ENCODE results near the gene PHLDA2.

DNA sequence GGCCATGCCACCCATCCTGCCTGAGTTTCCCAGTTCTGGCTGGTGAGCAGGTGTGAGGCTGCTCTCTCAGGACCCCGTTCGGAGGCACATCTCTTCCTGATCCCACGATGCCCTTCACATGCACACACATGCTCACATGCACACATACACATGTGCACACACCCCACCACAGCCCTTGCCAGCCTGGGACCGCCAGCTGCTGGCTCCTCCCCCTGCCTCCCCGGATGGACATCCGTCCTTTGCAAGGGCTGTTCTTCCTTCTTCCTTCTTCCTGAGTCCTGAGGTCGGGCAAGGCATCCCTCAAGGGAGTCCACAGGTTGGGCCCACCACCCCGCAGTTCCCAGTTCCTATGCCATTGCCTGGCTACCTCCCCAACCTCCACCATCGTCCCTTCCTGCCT is 33.2 kb downstream of the PHLDA2 start:
- TF ChIP-seq POLR2A (IDR thresholded peaks at IDR 0.05) (no peak), POLR2AphosphoS5 (IDR thresholded peaks at IDR 0.05) (no peak), EP300 (IDR thresholded peaks at IDR 0.05) (no peak)
- TF ChIP-seq, protein P1, sequence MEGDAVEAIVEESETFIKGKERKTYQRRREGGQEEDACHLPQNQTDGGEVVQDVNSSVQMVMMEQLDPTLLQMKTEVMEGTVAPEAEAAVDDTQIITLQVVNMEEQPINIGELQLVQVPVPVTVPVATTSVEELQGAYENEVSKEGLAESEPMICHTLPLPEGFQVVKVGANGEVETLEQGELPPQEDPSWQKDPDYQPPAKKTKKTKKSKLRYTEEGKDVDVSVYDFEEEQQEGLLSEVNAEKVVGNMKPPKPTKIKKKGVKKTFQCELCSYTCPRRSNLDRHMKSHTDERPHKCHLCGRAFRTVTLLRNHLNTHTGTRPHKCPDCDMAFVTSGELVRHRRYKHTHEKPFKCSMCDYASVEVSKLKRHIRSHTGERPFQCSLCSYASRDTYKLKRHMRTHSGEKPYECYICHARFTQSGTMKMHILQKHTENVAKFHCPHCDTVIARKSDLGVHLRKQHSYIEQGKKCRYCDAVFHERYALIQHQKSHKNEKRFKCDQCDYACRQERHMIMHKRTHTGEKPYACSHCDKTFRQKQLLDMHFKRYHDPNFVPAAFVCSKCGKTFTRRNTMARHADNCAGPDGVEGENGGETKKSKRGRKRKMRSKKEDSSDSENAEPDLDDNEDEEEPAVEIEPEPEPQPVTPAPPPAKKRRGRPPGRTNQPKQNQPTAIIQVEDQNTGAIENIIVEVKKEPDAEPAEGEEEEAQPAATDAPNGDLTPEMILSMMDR (IDR thresholded peaks at IDR 0.05) = no peak
